HCT116 (cell line): Measurements from ENCODE around the gene AMBP. TPM values are rescaled to one million over a fixed set of nuclear protein-coding genes. Genes with fewer than 3 reads are reported as not detected.

ENCODE experiments used
- ATAC-seq: fragments of 200-7000 bp; cut with Tn5 transposase; 2 replicates; pipeline ENCODE4 v1.9.1; 2020; ENCODE audit warnings: mild to moderate bottlenecking, moderate library complexity
- BruUV-seq: library from RNA; stranded (reverse); fragments of 400-500 nt; replicated peaks from 2 replicates; lab custom pipeline; 2021; lab: Mats Ljungman, UMichigan
- CTCF ChIA-PET: fragments of 300-600 bp; sonication (Branson Sonifier 250); formaldehyde crosslinking; loops from one replicate; lab custom pipeline; 2021; ENCODE audit warnings: antibody characterized with exemption; lab: Charles Lee
- POLR2A ChIA-PET: fragments of 300-600, 350-600 bp; sonication (Branson Sonifier 250); formaldehyde crosslinking; loops from one replicate; lab custom pipeline; 2021; ENCODE audit warnings: antibody characterized with exemption; lab: Charles Lee
- RAD21 ChIA-PET, 2 experiments: fragments of 300-600 bp; sonication (Branson Sonifier 250); formaldehyde crosslinking; loops; one replicate each; lab custom pipeline; 2023; ENCODE audit warnings: low total read pairs in 2 of 2; ENCODE audit not compliant: uncharacterized antibody in 2 of 2, unreplicated experiment in 2 of 2, low non-redundant PET in 1 of 2; lab: Charles Lee
- DNase-seq: peaks from one replicate; pipeline ENCODE4 v3.0.0-alpha.2; 2010; ENCODE audit warnings: low read depth, low spot score
- H2AFZ ChIP-seq: fragments of 200-600 bp; shearing (Covaris generic), sonication (generic); 2 replicates; pipeline ENCODE4 v1.6.1; 2017; ENCODE audit warnings: low read depth, mixed run types, mixed read lengths, antibody characterized with exemption, low read length; ENCODE audit not compliant: poor library complexity, severe bottlenecking
- H3K27ac ChIP-seq: 2 replicates; pipeline ENCODE4 v1.5.1; 2012; ENCODE audit warnings: low read depth, low read length
- H3K27me3 ChIP-seq: fragments of 200-600 bp; sonication (generic); 2 replicates; pipeline ENCODE4 v1.6.1; 2016; ENCODE audit warnings: mixed run types, low read length, mixed read lengths; ENCODE audit not compliant: insufficient read depth
- H3K36me3 ChIP-seq, 2 experiments: fragments of 200-500 bp in 1 of 2; fragments of 200-600 bp in 1 of 2; sonication (Bioruptor generic) in 1 of 2; sonication (generic) in 1 of 2; 2 replicates each; pipeline versions ENCODE4 v1.5.1 to v1.6.1; 2014 to 2016; ENCODE audit warnings: low read length in 2 of 2, inconsistent platforms in 1 of 2, mixed read lengths in 1 of 2, mixed run types in 1 of 2; ENCODE audit not compliant: insufficient read depth in 2 of 2, control insufficient read depth in 1 of 2
- H3K4me1 ChIP-seq, 2 experiments: fragments of 200-600 bp in 1 of 2; sonication (generic) in 1 of 2; 2 replicates each; pipeline versions ENCODE4 v1.5.1 to v1.6.1; 2012 to 2017; ENCODE audit warnings: low read length in 2 of 2, inconsistent platforms in 1 of 2, mild to moderate bottlenecking in 1 of 2, mixed read lengths in 1 of 2, mixed run types in 1 of 2, moderate library complexity in 1 of 2; ENCODE audit not compliant: insufficient read depth in 2 of 2, control insufficient read depth in 1 of 2
- H3K4me2 ChIP-seq: fragments of 200-600 bp; sonication (generic); 2 replicates; pipeline ENCODE4 v1.6.1; 2017; ENCODE audit warnings: mixed run types, low read length, mixed read lengths
- H3K4me3 ChIP-seq, 2 experiments: fragments of 200-600 bp in 1 of 2; sonication (generic) in 1 of 2; replicated peaks in 1 of 2; 2 replicates each; pipeline ENCODE4 v1.5.1; 2011 to 2016; ENCODE audit warnings: low read length in 2 of 2, control low read depth in 1 of 2, low read depth in 1 of 2, mild to moderate bottlenecking in 1 of 2, mixed read lengths in 1 of 2, mixed run types in 1 of 2
- H3K79me2 ChIP-seq: fragments of 200-600 bp; sonication (generic); 2 replicates; pipeline ENCODE4 v1.6.1; 2017; ENCODE audit warnings: mild to moderate bottlenecking, mixed run types, low read length, moderate library complexity, mixed read lengths; ENCODE audit not compliant: insufficient read depth
- H3K9ac ChIP-seq: fragments of 200-600 bp; sonication (generic); 2 replicates; pipeline ENCODE4 v1.6.1; 2016; ENCODE audit warnings: low read length, mixed read lengths
- H3K9me2 ChIP-seq: fragments of 200-600 bp; sonication (generic), shearing (Covaris generic); 2 replicates; pipeline ENCODE4 v1.6.1; 2017; ENCODE audit warnings: mixed run types, mild to moderate bottlenecking, moderate library complexity; ENCODE audit not compliant: insufficient read depth
- H3K9me3 ChIP-seq, 2 experiments: fragments of 200-500 bp in 1 of 2; fragments of 200-600 bp in 1 of 2; sonication (Bioruptor generic) in 1 of 2; sonication (generic) in 1 of 2; 2 replicates each; pipeline ENCODE4 v1.6.1; 2014 to 2017; ENCODE audit warnings: low read length in 2 of 2, mixed read lengths in 2 of 2, inconsistent platforms in 1 of 2, low read depth in 1 of 2, mild to moderate bottlenecking in 1 of 2, mixed run types in 1 of 2, moderate library complexity in 1 of 2; ENCODE audit not compliant: control insufficient read depth in 1 of 2, insufficient read depth in 1 of 2
- H4K20me1 ChIP-seq: fragments of 200-600 bp; sonication (generic), shearing (Covaris generic); 2 replicates; pipeline ENCODE4 v1.6.1; 2017; ENCODE audit warnings: mixed run types, mild to moderate bottlenecking, moderate library complexity; ENCODE audit not compliant: insufficient read depth
- CBX3 ChIP-seq: IDR thresholded peaks from 2 replicates; pipeline ENCODE4 v1.6.1; 2012; ENCODE audit warnings: low read depth
- CEBPB ChIP-seq: IDR thresholded peaks from 2 replicates; pipeline ENCODE4 v1.6.1; 2012; ENCODE audit warnings: low read depth
- EGR1 ChIP-seq: IDR thresholded peaks from 2 replicates; pipeline ENCODE4 v1.6.1; 2012; ENCODE audit warnings: low read depth
- ELF1 ChIP-seq: IDR thresholded peaks from 2 replicates; pipeline ENCODE4 v1.6.1; 2012; ENCODE audit warnings: low read depth, borderline replicate concordance
- EZH2 ChIP-seq: fragments of 200-600 bp; sonication (generic); IDR thresholded peaks from 2 replicates; pipeline ENCODE4 v1.6.1; 2017; ENCODE audit warnings: antibody characterized with exemption, mixed run types
- FOSL1 ChIP-seq: IDR thresholded peaks from 2 replicates; pipeline ENCODE4 v1.6.1; 2012; ENCODE audit warnings: low read depth
- JUND ChIP-seq: IDR thresholded peaks from 2 replicates; pipeline ENCODE4 v1.6.1; 2012
- POLR2A ChIP-seq: IDR thresholded peaks from 2 replicates; pipeline ENCODE4 v1.7.0; 2011; ENCODE audit warnings: borderline replicate concordance; ENCODE audit not compliant: insufficient read depth, insufficient read length; ENCODE audit errors: extremely low read depth
- POLR2AphosphoS5 ChIP-seq: IDR thresholded peaks from 2 replicates; pipeline ENCODE4 v1.6.1; 2011; ENCODE audit warnings: mild to moderate bottlenecking, low read depth, low read length, moderate library complexity
- RAD21 ChIP-seq: IDR thresholded peaks from 2 replicates; pipeline ENCODE4 v1.6.1; 2012; ENCODE audit warnings: low read depth, mild to moderate bottlenecking
- SIN3A ChIP-seq: IDR thresholded peaks from 2 replicates; pipeline ENCODE4 v1.6.1; 2012; ENCODE audit warnings: low read depth
- SP1 ChIP-seq: IDR thresholded peaks from 2 replicates; pipeline ENCODE4 v1.6.1; 2012; ENCODE audit warnings: low read depth
- SRF ChIP-seq: IDR thresholded peaks from 2 replicates; pipeline ENCODE4 v1.6.1; 2012; ENCODE audit warnings: low read depth
- YY1 ChIP-seq: IDR thresholded peaks from 2 replicates; pipeline ENCODE4 v1.6.1; 2011; ENCODE audit warnings: low read length, low read depth, moderate library complexity, mild to moderate bottlenecking; ENCODE audit not compliant: insufficient replicate concordance; ENCODE audit errors: extremely low read depth
- ZNF274 ChIP-seq: fragments of 200-500 bp; sonication (Bioruptor generic); IDR thresholded peaks from 2 replicates; pipeline ENCODE4 v1.6.1; 2014; ENCODE audit warnings: mild to moderate bottlenecking, low read depth, low read length, inconsistent platforms
- intact Hi-C: fragments of 100-400 bp; cut with micrococcal nuclease; formaldehyde crosslinking; loops from 2 replicates; pipeline ENCODE4 v1.10.0; 2022
- total RNA-seq: library from RNA; stranded (reverse); gene quantifications from one replicate; pipeline ENCODE4 v1.2.1, GENCODE V29; 2021; ENCODE audit not compliant: unreplicated experiment
- TF ChIP-seq, protein P1 (sequence below), 3 experiments: fragments of 200-600 bp in 1 of 3; sonication (generic) in 1 of 3; IDR thresholded peaks in 2 of 3; conservative IDR thresholded peaks in 1 of 3; 2 replicates each; pipeline ENCODE4 v1.5.1; 2012 to 2017; ENCODE audit warnings: low read depth in 2 of 3, low read length in 2 of 3, antibody characterized with exemption in 1 of 3, borderline replicate concordance in 1 of 3, control low read depth in 1 of 3, mild to moderate bottlenecking in 1 of 3, mixed read lengths in 1 of 3, mixed run types in 1 of 3, moderate library complexity in 1 of 3; ENCODE audit not compliant: insufficient read depth in 1 of 3
- TF ChIP-seq, protein P2 (sequence below): IDR thresholded peaks from 2 replicates; pipeline ENCODE4 v1.6.1; 2012; ENCODE audit warnings: low read depth

The AMBP gene
- total RNA-seq, 1 experiment from 2014 or later = 1.9 TPM

- Histone ChIP-seq H3K79me2 (no peaks in the 10 kb centered on the region), H3K27me3 (no peaks in the 10 kb centered on the region), H3K4me1 (no peaks in the 10 kb centered on the region), H3K4me2 (no peak overlapping the region), H4K20me1 (no peaks in the 10 kb centered on the region), H3K9me2 (no peaks in the 10 kb centered on the region), H2AFZ (no peak overlapping the region), H3K27ac (no peak overlapping the region), H3K4me3 (no peak overlapping the region), H3K9ac (no peak overlapping the region), H3K36me3 (no peaks in the 10 kb centered on the region; a peak in 1 of 4 replicates), H3K9me3 (no peaks in the 10 kb centered on the region)
- TF ChIP-seq POLR2AphosphoS5 = no peak
- no peak for TF ChIP-seq CBX3
- TF ChIP-seq, protein P1, sequence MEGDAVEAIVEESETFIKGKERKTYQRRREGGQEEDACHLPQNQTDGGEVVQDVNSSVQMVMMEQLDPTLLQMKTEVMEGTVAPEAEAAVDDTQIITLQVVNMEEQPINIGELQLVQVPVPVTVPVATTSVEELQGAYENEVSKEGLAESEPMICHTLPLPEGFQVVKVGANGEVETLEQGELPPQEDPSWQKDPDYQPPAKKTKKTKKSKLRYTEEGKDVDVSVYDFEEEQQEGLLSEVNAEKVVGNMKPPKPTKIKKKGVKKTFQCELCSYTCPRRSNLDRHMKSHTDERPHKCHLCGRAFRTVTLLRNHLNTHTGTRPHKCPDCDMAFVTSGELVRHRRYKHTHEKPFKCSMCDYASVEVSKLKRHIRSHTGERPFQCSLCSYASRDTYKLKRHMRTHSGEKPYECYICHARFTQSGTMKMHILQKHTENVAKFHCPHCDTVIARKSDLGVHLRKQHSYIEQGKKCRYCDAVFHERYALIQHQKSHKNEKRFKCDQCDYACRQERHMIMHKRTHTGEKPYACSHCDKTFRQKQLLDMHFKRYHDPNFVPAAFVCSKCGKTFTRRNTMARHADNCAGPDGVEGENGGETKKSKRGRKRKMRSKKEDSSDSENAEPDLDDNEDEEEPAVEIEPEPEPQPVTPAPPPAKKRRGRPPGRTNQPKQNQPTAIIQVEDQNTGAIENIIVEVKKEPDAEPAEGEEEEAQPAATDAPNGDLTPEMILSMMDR (IDR thresholded peaks at IDR 0.05 in 2 of 3, conservative IDR thresholded peaks at IDR 0.05 in 1 of 3; ENCODE audit: borderline replicate concordance in 1 of 3, insufficient read depth in 1 of 3, low read depth in 2 of 3, low read length in 2 of 3) = no peak
- no peak for TF ChIP-seq YY1
- TF ChIP-seq POLR2A = no peak
- no peak for TF ChIP-seq JUND
- no peak for TF ChIP-seq EGR1
- TF ChIP-seq SIN3A = no peak
- no peak for TF ChIP-seq ZNF274
- TF ChIP-seq SRF = no peak
- no peak for TF ChIP-seq FOSL1
- TF ChIP-seq, protein P2, sequence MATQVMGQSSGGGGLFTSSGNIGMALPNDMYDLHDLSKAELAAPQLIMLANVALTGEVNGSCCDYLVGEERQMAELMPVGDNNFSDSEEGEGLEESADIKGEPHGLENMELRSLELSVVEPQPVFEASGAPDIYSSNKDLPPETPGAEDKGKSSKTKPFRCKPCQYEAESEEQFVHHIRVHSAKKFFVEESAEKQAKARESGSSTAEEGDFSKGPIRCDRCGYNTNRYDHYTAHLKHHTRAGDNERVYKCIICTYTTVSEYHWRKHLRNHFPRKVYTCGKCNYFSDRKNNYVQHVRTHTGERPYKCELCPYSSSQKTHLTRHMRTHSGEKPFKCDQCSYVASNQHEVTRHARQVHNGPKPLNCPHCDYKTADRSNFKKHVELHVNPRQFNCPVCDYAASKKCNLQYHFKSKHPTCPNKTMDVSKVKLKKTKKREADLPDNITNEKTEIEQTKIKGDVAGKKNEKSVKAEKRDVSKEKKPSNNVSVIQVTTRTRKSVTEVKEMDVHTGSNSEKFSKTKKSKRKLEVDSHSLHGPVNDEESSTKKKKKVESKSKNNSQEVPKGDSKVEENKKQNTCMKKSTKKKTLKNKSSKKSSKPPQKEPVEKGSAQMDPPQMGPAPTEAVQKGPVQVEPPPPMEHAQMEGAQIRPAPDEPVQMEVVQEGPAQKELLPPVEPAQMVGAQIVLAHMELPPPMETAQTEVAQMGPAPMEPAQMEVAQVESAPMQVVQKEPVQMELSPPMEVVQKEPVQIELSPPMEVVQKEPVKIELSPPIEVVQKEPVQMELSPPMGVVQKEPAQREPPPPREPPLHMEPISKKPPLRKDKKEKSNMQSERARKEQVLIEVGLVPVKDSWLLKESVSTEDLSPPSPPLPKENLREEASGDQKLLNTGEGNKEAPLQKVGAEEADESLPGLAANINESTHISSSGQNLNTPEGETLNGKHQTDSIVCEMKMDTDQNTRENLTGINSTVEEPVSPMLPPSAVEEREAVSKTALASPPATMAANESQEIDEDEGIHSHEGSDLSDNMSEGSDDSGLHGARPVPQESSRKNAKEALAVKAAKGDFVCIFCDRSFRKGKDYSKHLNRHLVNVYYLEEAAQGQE = no peak
- TF ChIP-seq ELF1 = no peak
- TF ChIP-seq EZH2 = no peak
- no peak for TF ChIP-seq CEBPB
- no peak for TF ChIP-seq SP1
- TF ChIP-seq RAD21 = no peak
- no TSS peak for BruUV-seq
- RAD21 ChIA-PET = no interaction called here
- intact Hi-C loops = no loop called here
- POLR2A ChIA-PET = no interaction called here
- ATAC-seq = no peak
- CTCF ChIA-PET = no interaction called here
- no peak for DNase-seq
Measured at GRCh38 chr9:114016101-114016500, 62.0 kb downstream of the AMBP start.
